Breast epithelium (tissue), 3 donors: ENCODE measurements around the gene CHST8.

Experiments used
- POLR2A ChIP-seq: fragments of 450-650 bp; IDR thresholded peaks from one replicate; pipeline ENCODE4 v1.6.1; 2016; ENCODE audit warnings: antibody characterized with exemption, mild to moderate bottlenecking, moderate library complexity
- TF ChIP-seq, protein P1 (sequence below), 3 donors: fragments of 450-650 bp; IDR thresholded peaks; one replicate each; pipeline ENCODE4 v1.5.1; 2016 to 2017; ENCODE audit warnings: antibody characterized with exemption in 3 of 3, mild to moderate bottlenecking in 3 of 3, moderate library complexity in 3 of 3

DNA sequence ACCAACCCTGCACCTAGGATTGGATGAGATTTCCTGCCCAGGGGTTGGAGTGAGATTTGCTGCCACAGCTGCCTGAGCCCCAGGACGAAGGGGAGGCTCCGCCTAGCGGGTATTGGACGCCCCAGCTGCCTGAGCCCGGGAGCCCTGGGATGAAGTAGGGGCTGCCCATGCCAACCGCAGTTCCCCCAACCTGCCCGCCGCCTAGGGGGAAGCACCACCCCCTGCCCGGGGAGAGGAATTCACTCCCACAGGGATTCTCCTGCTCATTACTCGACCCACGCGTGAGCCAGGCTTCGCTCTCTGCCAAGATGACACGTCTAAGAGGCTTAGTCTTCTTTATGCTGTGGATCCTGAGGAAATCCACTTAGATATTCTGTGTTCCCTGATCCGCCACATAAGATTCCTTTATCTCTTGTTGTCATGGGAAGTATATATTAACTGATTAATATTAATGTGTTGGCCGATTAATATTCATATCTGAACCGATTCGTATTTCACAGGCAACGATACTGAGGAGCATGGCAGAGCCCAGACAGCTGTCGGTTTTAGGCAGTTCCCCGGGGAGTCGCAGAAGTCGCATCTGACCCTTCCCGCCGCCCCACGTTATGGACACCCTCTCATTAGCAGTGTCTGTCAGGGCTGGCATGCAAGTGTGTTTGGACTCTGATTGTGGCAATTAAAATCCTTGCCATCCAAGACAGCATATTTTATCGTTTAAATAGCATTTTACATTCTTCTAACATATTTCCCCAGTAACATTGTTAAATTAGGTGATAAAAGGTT, 130.5 kb downstream of the CHST8 start:
- TF ChIP-seq, protein P1, sequence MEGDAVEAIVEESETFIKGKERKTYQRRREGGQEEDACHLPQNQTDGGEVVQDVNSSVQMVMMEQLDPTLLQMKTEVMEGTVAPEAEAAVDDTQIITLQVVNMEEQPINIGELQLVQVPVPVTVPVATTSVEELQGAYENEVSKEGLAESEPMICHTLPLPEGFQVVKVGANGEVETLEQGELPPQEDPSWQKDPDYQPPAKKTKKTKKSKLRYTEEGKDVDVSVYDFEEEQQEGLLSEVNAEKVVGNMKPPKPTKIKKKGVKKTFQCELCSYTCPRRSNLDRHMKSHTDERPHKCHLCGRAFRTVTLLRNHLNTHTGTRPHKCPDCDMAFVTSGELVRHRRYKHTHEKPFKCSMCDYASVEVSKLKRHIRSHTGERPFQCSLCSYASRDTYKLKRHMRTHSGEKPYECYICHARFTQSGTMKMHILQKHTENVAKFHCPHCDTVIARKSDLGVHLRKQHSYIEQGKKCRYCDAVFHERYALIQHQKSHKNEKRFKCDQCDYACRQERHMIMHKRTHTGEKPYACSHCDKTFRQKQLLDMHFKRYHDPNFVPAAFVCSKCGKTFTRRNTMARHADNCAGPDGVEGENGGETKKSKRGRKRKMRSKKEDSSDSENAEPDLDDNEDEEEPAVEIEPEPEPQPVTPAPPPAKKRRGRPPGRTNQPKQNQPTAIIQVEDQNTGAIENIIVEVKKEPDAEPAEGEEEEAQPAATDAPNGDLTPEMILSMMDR (IDR thresholded peaks at IDR 0.05) = no peak
- no peak for TF ChIP-seq POLR2A
